GM04503 (cell line): ENCODE results near the gene FLT3LG.
A peak's percentile ranks its signal among the peaks of the same experiment; 100 is the strongest.
"Not testable (repeated sequence)": the region's sequence is repeated elsewhere in the genome, so short reads cannot be mapped to it uniquely, and the experiment has no call there.

Source experiments
- DNase-seq: peaks from one replicate; pipeline ENCODE4 v3.0.0-alpha.2; 2012; ENCODE audit warnings: low read depth

Gene FLT3LG

DNA sequence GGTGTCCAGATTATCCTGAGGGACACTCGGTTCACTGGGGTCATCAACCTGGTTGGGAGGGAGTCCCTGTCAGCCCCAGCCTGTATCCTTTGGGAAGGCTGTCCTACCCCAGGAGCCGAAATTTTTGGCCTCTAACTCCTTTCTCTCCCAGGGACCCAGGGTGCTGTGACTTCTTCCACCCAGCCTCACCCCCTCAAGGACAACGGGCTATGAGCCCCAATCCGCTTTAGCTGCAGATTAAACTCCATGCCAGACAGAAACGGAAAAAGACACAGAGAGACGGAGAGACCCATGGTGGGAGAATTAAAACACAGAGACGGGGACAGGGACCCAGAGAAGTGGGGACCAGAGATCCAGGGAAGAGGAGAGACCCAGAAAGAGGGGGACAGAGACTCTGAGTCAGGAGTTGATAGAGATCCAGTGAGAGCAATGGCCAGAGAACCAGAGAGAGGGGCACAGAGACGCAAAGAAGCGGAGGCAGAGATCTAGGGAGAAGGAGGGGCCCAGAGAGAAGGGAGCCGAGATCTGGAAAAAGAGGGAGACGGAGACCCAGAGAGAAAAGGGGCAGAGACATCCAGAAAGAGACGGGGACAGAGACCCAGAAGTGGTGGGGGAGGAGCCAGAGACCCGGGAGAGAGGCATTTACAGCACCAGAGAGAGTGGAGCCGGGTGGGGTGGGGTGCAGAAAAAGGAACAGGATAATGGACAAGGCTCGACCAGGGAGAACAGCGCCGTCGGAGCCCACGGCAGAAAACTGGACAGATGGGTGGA is 33.4 kb upstream of the FLT3LG start:
- DNase-seq = no peak

DNA sequence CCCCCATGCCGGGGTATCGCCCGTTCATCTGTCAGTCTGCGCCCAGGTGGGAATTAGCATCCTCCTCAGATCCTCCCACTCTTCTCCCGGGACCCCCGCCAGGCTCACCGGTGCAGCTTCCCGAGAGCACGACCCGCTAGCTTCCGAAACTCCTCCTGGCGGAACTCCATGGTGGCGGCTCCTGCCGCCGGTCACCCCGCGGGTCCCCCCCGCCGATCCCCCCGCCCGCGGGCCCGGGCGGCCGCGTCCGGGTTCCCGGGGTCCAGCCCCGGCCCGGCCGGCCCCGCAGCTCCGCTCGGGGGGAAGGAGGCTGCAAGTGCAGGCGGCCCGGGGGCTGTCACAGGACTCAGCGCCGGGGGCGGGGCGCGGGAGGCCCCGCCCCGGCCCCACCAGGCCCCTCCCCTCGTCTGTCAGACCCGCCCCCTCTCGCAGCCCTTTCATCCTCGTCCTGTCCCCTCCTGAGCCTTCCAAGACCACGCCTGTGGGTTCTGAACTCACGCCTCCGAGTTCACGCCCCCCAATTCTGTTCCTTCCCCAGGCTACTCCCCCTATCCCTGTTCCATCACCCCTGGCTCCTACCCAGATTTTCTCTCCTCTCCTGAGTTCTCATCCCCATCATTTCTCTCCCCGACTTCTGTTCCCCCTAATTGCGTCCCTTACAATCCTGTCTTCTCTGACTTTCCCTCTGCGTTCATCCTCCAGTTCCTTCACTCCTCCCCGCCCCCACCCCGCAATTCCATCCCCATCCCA is 32.6 kb upstream of the FLT3LG start, which contains the start of gene SLC17A7:
Gene SLC17A7, minus strand, starts transcription at position 318 of the 750 bp plus-strand sequence. Its CDS starts 148 bp downstream, at position 170.
- DNase-seq = no peak

DNA sequence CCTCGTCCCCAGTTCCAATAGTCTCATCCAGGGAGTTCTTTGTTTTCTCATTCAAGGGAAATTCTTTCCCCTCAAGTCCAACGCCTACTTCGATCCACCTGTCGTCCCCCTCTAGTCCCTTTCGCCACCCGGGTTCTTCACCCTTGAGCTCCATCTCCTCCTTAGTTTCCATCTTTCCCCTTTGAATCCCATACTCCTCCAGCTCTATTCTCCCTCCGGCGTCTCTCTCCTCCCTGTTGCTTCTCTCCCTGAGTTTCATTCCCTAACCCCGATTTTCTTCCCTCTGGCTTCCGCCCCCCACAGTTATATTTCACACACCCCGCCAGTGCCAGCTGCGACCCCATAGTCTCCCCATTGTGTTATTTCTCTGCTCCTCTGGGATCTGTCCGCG is 32.1 kb upstream of the FLT3LG start:
- DNase-seq = no peak

DNA sequence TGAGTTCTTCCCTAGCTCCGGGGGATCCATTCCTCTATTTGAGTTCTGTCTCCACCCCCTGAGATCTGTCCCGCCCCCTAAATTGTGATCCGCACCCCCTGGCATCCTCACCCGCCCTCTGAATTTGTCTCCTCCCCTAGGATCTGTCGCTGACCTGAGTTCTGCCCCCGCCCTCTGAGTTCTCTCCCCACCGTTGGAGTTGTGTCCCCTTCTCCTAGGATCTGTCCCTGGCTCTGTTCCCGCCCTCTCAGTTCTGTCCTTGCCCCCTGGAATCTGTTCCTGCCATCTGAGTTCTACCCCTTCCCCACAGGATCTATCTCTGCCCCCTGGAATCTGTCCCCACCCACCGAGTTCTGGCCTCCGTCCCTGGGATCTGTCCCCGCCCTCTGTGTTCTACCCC is 31.7 kb upstream of the FLT3LG start:
- no peak for DNase-seq

DNA sequence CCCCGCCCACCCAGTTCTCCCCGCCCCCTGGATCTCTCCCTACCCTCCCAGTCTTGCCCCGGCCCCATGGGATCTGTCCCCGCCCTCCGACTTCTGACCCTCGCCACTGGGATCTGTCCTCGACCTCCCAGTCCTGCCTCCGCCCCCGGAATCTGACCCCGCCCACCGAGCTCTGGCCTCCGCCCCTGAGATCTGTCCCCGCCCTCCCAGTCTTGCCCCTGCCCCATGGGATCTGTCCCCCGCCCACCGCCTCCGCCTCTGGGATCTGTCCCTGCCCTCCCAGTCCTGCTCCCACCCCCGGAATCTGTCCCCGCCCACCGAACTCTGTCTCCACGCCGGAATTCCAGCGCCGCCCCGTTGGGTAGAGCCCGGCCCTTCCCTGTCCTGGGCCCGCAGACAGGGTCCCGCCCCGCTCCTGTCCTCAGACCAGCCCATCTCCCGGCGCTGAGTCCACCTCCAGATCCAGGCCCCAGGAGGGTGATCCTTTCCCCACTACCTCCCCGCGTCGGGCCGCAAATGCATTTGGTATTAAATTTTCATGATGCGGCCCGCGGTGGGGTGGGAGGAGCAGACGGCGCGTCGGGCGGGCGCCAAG is 31.1 kb upstream of the FLT3LG start:
- peak; percentile 47 for DNase-seq

DNA sequence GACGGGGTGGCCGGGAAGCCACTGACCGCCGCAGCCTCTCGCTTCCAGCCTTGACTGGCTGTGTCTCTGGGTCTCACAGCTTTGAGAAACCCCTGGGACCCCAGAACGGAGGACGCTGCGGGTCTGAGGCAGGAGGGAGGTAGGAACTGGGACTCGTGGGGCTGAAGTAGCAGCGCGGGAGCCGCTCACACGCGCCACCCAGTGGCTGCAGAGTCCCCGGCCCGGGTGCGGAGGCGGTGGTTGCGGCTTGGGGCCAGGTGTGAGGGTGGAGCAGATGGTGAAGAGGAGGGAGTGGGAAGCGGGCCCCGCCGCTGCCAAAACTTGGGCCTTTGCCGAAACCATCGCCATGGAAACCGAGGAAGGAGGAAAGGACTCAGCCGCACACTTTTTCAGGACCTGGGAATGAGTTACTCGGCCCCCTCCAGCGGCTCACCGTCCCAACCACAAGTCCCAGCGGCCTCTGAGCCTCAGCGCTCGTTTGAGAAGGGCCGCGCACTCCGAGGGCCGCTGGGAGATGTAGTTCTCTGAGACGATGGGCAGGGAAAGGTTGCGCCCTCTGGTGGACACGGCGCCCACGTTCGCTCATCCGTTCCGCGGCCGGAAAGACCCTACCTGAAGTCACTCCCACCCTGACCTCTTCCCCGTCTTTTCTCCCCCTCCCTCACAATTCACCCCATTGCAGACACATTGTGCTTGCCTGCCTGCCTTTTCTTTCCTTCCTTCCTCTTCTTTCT is 30.5 kb upstream of the FLT3LG start:
- DNase-seq = peak; percentile 67

DNA sequence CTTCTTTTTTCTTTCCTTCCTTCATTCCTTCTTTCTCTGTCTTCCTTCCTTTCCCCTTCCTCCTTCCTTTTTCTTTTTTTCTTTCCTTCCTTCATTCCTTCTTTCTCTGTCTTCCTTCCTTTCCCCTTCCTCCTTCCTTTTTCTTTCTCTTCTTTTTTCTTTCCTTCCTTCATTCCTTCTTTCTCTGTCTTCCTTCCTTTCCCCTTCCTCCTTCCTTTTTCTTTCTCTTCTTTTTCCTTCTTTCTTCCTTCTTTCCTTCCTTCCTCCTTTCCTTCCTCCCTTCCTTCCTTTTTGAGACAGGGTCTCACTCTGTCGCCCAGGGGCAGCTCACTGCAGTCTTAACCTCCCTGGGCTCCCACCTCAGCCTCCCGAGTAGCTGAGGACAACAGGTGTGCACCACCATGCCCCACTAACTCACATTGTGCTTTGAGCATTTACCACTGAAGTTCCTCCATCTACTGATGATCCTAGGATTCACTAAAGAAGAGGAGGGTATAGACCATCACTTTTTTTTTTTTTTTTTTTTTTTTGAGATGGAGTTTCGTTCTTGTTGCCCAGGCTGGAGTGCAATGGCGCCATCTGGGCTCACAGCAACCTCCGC is 29.8 kb upstream of the FLT3LG start:
- not testable (repeated sequence) for DNase-seq

DNA sequence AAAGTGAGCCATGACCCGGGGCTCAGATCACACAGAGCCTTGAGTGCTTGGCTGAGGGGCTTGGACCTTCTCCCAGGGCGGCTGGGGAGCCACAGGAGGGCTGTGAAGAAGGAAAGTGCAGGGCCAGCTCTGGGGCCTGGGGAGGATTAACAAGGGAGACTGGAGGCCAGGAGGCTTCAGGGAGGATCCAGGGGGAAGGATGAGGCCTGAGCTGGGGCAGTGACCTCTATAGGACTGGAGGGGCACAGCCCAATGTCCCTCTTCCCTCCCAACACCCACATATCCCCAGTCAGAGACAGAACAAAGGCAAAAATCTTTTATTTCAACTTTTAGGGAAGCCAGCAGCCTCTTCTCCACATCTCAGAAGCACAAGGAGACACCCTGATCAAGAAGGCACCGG is 28.0 kb upstream of the FLT3LG start:
- no peak for DNase-seq

DNA sequence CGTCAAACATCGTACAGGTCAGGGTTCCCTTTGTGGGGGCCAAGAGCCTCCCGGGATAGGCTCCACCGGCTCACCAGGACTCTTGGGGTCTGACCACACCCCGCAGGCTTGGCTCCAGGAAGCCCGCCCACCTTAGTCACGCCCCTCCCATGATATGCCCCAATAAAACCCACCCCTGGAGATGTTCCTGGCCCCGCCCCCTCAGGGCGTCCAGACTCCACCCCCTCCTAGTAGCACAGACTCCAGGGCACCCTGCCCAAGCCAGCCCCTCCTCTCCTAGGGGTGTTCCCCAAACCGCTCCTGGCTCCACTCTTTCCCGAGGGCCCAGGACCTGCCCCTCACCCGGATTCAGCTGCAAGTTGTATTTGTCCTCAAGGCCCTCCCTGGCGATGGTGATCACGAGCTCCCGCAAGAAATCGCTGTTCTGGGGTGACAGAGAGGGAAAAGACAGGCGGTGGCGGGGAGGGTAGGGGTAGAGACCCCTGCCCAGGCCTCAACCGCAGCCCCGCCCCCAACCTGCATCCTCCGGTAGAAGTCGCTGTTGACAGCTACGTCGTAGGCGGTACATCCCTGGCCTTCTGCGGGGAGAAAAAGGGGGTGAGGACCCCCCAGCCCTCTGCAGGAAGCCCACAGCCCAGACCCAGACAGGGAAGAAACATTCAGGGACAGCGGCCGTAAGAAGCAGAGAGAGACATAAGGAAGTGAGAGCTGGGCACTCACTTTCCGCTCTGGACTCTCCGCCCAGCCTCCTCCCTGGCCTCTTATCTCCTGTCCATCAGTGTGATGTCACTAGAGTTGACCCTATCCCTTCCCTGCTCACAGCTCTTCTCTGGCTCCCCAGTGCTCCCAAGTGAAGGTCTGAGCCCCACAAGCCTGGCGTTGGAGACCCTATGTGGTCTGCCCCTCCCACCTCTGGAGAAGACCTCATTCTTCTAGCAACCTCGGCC is 26.3 kb upstream of the FLT3LG start:
- DNase-seq = no peak

DNA sequence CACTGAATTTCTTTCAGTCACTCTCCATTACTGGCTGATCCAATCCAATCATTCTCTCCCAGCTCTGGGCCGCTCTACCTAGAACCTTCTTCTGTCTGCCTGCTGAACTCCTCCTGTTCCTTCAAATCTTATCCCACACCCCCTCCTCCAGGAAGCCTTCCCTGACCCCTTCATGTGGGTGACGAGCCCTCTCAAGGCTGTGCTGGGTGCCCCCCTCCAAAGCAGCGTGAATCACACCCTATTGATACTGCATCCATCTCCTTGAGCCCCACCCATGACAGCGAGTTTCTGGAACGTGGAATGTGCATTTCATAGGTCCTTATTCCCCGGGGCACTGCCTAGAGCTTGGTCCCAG is 25.6 kb upstream of the FLT3LG start:
- no peak for DNase-seq

DNA sequence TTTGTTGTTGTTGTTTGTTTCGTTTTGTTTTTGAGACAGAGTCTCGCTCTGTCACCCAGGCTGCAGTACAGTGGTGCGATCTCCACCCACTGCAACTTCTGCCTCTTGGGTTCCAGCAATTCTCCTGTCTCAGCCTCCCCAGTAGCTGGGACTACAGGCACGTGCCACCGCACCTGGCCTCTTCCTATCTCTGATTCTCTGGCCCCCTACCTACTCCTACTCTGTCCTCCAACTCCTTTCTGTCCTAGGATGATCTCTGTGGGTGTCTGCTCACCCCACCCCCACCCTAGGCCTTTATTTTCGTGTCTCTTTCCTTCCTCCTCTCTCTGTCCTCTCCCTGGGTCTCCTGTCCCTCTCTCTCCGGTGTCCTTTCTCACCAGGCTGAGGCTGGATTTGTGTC is 23.6 kb upstream of the FLT3LG start:
- DNase-seq = no peak

DNA sequence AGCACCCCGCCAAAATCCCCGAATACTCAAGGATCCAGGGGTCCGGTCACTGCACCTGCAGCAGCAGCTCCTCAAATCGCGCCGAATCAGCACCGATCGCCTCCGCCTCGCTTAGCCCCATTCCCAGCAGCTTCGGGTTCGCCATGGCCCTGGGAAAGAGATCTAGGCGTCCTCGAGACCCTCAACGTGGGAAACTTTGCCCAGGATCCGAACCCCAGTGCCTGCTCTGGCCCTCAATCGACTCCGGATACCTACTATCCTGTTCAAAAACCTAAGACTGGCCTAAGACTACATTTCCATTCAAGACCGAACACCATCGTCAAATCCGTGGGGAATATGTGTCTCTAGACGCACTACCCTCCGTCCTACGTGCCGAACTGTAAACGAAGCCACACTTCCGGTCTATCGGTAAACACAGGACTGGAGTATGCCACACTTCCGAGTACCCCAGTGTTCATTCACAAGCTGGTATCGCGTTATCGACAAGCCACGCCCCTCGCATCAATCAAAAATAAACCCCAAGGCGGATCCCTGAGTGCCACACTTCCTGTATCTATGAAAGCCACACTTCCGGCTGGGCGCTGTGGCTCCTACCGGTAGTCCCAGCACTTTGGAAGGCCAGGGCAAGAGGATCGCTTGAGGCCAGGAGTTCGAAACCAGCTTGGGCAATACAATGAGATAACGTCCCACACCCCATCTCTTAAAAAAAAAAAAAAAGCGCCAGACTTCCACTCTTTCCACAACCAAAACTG is 22.4 kb upstream of the FLT3LG start, which contains the start of gene PIH1D1:
Gene PIH1D1, minus strand, starts transcription at position 385 of the 752 bp plus-strand sequence. Its CDS starts 240 bp downstream, at position 145.
- peak; percentile 96 for DNase-seq

DNA sequence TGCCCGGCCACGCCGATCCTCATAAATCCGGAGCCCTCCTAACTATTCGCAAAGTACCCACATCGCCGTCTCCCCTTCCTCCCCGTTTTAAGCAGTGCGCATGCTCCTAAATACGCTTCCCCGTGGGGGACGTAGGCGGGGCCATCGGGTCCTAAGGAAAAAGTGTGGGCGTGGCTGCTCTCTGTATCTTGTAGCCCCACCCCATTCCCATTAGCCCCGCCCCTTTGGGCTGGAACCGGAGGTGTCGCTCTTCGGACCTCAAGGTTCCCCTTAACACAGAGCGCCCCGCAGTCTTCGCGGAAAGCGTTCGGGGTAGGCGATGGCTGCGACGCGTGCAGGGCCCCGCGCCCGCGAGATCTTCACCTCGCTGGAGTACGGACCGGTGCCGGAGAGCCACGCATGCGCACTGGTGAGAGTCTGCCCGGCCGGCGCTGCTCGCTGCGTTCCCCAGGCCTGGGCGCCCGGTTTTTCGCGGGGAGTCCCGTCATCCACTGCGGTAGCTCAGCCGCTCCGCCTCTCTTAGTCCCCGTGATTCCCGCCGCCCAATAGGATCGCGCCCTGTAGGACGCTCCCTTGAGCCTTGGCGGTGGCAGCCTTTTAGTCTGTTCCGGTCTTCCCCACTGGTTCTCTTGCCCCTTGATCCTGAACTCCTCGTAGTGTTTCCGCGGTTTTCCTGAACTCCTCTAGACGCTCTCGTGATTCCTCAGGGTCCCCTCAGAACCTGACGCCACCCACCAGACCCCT is 20.8 kb upstream of the FLT3LG start, which contains the start of gene ALDH16A1:
Gene ALDH16A1, plus strand, starts transcription at position 213 of the 744 bp plus-strand sequence. Its CDS starts 107 bp downstream, at position 320.
- DNase-seq = peak; percentile 82

DNA sequence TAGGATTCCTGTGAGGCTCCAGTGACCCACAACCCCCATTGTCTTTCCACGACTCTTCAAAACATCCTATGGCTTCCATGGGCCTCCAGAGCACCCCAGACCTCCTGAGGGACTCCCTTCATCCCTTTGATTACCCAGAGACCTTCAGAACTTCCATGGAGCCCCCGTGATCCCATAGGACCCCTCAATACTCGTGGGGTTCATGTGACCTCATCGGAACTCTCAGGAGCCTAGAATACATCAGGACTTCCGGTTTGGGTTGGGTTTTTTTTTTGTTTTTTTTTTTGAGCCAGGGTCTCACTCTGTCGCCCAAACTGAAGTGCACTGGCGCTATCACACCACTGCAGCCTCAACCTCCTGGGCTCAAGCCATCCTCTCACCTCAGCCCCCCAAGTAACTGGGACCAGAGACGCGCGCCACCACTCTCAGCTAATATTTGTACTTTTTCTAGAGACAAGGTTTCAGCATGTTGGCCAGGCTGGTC is 20.2 kb upstream of the FLT3LG start:
- DNase-seq = no peak

DNA sequence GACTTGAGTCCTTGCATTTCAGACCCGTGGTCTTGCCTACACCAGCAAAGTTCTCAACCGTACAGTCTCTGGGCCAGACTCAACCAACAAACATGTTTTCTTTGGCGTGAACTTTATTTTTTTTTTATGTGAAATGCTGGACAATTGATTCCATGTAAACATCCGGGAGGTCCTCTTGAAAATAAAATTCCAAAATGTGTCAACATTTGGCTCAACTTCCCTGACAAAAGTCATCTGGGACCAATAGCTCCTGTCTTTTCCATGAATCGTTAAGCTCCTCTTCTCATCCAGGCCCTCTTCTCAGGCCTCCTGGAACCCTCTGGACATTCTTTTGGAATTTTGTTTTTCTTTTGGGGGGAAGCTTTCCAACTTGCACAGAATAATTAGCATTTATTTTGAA is 18.2 kb upstream of the FLT3LG start:
- peak; percentile 83 for DNase-seq

DNA sequence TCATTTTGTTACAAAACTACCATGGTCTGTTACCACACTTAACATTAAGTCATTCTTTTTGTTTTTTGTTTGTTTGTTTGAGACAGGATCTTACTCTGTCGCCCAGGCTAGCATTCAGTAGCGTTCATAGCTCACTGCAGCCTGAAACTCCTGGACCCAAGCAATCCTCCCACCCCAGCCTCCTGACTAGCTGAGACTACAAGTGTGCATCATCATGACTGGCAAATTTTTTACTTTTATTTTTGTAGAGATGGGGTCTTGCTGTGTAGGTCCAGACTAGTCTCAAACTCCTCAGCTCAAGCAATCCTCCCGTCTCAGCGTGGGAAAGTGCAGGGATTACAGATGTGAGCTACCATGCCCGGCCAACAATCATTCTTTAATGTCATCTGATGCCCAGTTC is 17.7 kb upstream of the FLT3LG start:
- DNase-seq = peak; percentile 43

DNA sequence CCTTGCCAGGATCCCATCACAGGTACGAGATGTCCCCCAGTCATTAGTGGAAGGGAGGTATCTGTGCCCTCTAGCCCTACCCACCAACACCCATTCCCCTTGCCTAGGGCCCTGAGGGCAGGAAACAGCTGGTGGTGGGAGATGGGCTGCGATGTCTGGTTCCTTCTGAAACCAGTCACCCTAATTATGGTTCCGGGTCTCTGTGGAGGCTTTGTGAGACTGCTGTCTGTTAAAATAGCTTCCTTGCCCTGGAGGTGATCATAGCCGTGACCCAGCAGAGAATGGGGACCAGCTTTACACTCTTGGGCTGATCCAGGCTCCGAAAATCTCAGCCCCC is 15.5 kb upstream of the FLT3LG start:
- DNase-seq = no peak

DNA sequence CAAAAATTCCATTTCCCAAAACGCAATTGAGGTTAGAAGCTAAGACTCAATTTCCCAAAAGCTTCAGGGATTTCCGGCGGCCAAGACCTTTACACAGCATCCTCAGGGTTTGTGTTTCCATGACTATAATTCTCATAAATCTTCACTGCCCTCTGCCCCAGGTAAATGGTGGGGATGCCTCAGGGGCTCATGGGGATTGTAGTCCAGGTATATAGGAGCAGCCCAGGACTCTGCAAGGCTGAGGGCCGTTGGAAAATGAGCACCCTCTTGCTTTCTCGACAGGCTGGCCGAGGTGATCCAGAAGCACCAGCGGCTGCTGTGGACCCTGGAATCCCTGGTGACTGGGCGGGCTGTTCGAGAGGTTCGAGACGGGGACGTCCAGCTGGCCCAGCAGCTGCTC is 14.6 kb upstream of the FLT3LG start:
- no peak for DNase-seq

DNA sequence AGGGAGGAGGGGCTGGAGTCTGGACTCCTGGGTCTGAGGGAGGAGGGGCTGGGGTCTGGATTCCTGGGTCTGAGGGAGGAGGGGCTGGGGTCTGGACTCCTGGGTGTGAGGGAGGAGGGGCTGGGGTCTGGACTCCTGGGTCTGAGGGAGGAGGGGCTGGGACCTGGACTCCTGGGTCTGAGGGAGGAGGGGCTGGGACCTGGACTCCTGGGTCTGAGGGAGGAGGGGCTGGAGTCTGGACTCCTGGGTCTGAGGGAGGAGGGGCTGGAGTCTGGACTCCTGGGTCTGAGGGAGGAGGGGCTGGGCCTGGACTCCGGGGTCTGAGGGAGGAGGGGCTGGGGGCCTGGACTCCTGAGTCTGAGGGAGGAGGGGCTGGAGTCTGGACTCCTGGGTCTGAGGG is 12.9 kb upstream of the FLT3LG start:
- not testable (repeated sequence) for DNase-seq
